ENCODE measurements around the gene CDS2.

CDS2 gene

GRCh38 chr20:5182615-5183254 lies 55.9 kb downstream of the CDS2 start:
- DNase-seq = no peak

- DNase-seq = no peak
These were observed 57.1 kb downstream of the CDS2 start for GRCh38 chr20:5183731-5184474.

- DNase-seq = no peak
These were observed 57.9 kb downstream of the CDS2 start for GRCh38 chr20:5184684-5185083.

- no peak for DNase-seq
These were observed 60.3 kb downstream of the CDS2 start for GRCh38 chr20:5187122-5187521.

GRCh38 chr20:5188736-5189135 lies 61.9 kb downstream of the CDS2 start:
- no peak for DNase-seq

GRCh38 chr20:5189917-5190316 lies 63.1 kb downstream of the CDS2 start:
- no peak for DNase-seq

- no peak for DNase-seq
These were observed 63.6 kb downstream of the CDS2 start for GRCh38 chr20:5190444-5190843.

- DNase-seq = peak; percentile 73
These were observed 65.2 kb downstream of the CDS2 start for GRCh38 chr20:5191829-5192569.

- DNase-seq = no peak
These were observed 66.0 kb downstream of the CDS2 start for GRCh38 chr20:5192570-5193431.

GRCh38 chr20:5195655-5196054 lies 68.8 kb downstream of the CDS2 start:
- DNase-seq = no peak

- no peak for DNase-seq
These were observed 69.3 kb downstream of the CDS2 start for GRCh38 chr20:5196149-5196548.

GRCh38 chr20:5197270-5197827 lies 70.5 kb downstream of the CDS2 start:
- no peak for DNase-seq

- DNase-seq = no peak
These were observed 71.2 kb downstream of the CDS2 start for GRCh38 chr20:5197847-5198650.

- no peak for DNase-seq
These were observed 71.8 kb downstream of the CDS2 start for GRCh38 chr20:5198651-5198924.

GRCh38 chr20:5203380-5203779 lies 76.6 kb downstream of the CDS2 start:
- no peak for DNase-seq

- DNase-seq = peak; percentile 62
These were observed 78.8 kb downstream of the CDS2 start for GRCh38 chr20:5205348-5206210.

GRCh38 chr20:5207138-5207537 lies 80.3 kb downstream of the CDS2 start:
- no peak for DNase-seq

- DNase-seq = no peak
These were observed 85.3 kb downstream of the CDS2 start for GRCh38 chr20:5211803-5212714.

- no peak for DNase-seq
These were observed 86.2 kb downstream of the CDS2 start for GRCh38 chr20:5212907-5213487.

GRCh38 chr20:5214826-5215225 lies 88.0 kb downstream of the CDS2 start:
- DNase-seq = no peak
